GM21360 (cell line): ENCODE measurements around the gene SPG7.

Experiments
- ATAC-seq: cut with Tn5 transposase; IDR thresholded peaks from one replicate; pipeline ENCODE4 v1.9.1; 2021; ENCODE audit warnings: mild to moderate bottlenecking, moderate library complexity; ENCODE audit not compliant: unreplicated experiment

Gene SPG7

DNA sequence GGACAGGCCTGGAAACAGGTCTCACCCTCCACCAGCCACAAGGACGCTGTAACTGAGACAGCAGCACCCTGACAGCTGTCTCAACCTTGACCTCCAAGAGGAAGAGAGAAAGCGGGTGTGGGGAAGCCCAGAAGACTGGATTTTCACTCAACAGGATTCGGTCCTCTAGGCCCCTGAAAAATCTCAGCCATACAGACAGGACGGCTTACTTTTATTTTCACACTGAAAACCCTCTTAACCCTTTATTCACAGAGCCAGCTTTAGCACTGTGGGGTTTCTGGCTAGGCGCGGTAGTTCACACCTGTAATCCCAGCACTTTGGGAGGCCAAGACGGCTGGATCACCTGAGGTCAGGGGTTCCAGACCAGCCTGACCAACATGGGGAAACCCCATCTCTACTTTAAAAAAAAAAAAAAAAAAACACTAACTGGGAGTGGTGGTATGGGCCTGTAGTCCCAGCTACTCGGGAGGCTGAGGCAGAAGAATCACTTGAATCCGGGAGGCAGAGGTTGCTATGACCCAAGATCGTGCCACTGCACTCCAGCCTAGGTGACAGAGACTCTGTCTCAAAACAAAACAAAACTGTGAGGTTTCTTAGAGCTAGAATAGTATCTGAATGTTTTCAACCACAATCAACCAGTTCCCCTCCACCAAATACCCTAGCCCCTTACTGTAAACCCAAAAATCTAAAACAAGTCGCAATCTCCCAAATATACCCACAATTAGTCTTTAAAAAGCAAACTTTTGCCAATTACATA, 23.1 kb upstream of the SPG7 start:
- ATAC-seq: no peak

DNA sequence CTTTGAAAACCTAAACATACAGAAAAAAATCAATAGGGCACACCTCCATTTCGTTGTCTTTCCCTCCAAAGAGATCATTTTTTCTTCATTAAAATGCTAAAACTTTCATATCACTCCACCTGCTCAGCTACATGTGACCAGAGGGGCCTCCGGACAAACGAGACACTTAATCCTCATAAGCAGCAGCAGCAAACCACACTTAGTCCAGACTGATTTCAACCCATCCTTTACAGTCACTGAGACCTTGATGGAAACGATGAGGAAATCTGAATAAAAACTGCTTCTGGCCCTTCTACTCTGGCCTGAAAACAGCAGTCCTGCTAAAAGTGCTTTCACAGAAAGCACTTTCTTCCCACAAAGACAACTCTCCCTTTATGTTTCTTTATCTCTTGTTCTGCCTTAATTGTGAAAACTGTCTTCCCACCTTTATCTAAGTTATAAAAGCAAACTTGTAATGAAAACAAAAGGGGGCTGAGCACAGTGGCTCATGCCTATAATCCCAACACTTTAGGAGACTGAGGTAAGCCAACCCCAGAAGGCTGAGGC, 22.4 kb upstream of the SPG7 start:
- ATAC-seq: no peak

DNA sequence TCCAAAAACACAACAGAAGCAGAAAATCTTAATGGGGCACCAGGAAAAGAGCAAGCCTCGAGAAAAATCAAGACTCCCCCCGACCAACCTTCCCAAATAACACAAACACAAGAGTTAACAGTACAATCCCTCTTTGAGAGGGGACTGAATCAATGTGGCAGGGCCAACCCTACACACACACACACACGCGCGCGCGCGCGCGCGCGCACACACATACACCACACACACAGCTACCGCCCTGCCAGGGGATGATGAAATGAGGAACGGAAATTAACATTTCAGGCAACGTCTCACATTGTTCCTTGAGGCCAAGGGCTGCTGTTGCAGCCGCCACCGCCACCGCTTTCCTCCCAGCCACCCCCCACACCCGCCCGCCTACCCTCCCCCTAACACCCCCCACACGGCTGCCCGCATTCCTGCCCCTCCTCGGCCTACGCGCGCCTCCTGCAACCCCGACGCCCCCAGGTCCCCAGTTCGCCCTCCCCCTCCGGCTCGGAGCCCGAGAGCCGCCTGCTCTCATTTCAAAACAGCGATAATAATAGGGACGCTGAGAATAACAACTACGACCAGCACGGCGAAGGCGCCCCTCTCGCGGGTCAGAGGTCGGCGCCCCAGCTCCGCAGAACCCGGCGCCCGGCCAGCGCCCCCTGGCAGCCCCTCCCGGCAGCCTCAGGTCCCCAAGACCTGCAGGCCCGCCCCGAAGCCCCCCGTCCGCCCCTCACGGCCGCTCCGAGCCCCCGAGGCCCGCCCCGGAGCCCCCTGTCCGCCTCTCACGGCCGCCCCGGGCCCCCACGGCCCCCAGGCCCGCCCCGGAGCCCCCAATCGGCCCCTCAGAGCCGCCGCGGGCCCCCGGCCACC, 18.9 kb upstream of the SPG7 start:
- ATAC-seq: peak; percentile 26

DNA sequence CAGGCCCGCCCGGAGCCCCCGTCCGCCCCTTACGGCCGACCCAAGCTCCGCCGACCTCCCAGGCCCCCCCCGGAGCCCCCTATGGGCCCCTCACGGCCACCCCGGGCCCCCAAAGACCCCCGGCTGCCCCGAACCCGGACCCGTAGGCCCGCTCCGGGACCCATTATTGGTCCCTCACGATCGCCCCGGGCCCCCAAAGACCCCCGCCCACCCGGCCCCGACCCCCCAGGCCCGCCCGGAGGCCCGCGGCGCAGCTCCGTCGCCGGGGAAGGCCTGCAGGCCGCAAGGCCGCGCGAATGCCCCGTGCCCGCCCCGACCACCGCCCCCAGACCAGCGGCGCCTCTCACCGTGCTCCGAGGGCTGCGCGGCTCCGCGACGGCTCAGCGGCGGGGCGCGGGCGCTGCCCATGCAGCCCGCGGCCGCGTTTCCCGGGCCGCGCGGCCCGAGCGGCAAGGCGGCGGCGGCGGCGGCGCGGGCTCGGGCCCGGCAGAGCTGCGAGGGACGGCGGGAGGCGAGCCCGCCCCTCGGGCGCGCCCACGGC, 18.2 kb upstream of the SPG7 start:
- ATAC-seq: peak; percentile 2

DNA sequence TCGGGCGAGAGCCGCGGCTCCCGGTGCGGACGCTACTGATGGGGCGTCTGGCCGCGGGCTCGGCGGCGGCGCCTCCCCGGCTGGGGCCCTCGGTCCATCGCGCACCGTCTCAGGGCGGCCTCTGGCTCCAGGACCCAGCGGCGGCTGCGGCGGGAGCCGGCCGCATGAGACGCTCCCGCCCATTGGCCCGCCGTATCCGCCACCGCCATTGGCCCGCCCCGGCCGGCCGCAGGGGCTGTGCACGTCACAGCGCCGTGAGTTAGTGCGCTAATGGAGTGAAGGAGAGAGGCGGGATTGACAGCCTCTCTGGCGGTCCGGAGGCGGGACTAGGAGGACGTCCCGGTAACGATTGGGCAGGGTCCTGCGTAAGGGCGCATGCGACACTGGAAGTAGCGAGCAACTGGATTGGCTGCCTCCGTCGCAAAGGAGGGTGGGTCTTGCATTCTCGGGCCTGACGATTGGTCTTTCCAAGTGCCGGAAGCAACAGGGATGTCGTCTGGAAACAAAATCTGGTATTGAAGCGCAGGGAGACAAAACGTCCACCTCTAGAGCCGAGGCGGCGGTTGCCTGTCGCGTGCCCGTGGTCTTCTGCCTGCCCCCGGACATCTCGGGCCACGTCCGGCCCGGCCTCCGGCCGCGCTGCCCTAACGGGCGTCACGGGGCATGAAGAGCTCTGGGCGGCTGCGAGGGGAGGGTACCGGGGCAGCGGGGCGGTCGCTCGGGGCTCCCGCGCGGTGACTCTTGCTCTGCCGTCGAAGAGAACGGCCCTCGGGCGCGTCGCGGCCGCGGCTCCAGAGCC, 17.6 kb upstream of the SPG7 start, which contains the start of gene ANKRD11:
TSS of gene ANKRD11 (minus strand) at position 123 of the 799 bp plus-strand sequence. CDS start 173,542 bp downstream, outside the sequence.
- ATAC-seq: peak; percentile 78

DNA sequence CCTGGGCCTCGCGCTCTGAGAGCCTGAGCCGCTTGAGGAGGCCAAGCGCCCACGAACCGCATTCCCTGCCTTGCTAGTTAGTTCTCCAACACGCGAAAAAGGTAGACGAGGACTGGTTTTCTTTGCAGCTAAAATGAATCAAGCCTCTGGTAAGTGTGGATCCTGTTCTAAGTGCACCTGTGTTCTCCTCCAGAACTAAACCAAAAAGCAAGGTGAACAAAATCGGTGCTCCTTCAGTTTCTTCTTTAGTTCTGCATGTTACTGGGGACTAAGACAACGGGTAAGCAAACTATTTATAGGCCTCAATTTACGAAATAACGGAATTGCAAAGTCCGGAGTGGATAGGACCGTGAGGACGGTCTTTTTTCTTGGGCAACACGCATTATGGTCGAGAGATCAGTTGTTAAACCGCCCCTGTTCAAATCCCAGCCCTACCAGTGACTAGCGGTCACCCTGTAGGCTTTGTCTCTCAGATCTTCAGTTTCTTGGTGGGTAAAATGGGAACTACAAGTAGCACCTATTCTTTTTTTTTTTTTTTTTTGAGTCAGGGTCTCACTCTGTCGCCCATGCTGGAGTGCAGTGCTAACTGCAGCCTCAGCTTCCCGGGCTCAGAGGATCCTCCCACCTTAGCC, 16.8 kb upstream of the SPG7 start:
- no peak for ATAC-seq

DNA sequence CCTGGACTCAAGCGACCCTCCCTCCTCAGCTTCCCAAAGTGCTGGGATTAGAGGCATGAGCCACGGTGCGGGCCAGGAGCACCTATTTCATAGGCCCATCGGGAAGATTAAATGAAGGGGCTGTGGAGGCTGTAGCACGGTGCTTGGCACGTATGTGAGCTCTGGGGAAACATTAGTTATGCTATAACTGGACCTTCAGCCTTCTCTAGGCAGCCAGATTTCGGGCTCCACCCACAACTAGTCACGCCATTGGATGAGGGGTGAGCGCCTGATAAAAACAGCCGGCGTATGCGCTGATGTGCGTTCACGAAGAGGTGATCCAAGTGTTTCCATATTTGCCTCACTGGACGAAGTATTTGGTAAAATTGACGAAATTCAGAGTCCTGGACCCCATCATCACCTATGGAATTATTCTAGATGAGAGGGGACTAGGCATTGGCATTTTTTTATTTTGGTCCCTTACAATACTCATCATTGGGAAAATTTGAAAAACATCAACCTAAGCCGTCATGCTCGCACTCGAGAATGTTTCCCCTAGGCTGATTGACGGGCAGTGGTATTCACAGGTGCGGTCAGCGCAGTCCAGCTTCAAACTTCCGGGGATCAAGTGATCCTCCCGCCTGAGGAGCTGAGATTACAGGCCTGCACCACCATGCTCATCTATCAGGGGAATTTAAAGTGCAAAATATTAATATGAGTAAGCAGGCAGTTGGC, 16.1 kb upstream of the SPG7 start:
- no peak for ATAC-seq

DNA sequence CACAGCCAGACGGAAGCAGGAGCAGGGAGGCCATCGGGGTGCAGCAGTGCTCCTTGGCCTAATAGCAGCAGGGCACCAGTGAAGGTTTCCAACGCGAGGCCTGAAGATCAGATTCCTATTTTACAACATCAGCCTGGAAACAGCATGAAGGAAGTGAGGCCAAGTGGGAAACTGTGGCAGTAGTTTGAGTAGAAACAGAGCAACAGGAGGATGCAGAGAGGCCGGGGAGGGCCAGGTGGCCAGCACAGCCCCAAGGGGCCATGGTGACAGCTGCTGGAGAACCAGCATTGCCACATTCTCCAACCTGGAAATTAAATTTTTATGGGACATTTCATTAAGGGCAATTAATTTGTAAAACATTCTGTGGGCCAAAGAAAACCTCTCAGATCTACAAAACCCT, 14.4 kb upstream of the SPG7 start:
- ATAC-seq: no peak

DNA sequence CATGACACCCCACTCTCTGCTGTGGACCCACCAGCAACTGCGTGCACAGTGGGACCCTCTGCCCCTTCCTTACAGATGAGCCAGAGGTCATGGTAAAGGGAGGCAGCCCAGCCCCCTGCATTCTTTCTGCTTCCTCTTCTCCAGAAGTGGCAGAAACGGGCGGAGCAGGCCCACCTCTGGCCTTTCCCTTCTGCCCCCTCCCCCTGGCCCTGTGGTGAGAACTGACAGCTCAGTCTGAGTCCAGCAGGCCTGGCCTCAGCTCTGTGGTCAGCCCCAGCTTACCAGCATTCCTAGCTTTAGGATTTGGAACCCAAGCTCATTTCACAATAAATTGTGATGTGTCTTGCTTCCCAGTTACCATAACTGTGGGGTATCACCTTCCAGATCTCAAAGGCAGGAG, 13.1 kb upstream of the SPG7 start:
- no peak for ATAC-seq

DNA sequence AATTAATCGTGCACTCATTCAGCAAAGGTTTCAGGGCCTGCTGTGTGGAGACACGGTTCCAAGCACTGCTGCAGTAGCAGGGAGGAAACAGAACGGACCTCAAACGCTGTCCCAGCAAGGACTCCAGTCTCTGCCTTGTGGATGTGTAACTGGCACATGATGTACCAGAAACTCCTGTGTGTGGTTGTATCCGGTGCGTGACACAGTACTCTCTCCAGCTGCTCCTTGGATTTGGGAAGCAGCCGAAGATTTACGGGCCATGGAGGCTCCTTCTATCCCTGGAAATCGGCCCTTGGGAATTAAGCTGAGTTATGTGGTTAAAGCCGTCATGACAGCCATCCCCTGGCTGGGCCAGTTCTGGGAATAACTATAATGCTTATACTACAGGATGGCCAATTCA, 9.4 kb upstream of the SPG7 start:
- no peak for ATAC-seq

DNA sequence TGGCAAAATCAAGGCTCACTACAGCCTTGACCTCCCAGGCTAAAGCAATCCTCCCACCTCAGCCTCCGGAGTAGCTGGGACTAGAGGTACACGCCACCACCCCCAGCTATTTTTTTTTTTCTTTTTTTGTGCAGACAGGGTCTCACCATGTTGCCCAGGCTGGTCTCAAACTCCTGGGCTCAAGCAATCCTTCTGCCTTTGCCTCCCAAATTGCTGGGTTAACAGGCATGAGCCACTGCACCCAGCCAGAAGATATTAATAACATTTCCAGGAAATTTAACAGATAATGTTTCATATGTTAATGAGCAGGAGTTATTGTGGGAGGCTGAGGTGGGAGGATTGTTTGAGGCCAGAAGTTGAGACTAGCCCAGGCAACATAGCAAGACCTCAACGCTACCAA, 8.4 kb upstream of the SPG7 start:
- ATAC-seq: no peak

DNA sequence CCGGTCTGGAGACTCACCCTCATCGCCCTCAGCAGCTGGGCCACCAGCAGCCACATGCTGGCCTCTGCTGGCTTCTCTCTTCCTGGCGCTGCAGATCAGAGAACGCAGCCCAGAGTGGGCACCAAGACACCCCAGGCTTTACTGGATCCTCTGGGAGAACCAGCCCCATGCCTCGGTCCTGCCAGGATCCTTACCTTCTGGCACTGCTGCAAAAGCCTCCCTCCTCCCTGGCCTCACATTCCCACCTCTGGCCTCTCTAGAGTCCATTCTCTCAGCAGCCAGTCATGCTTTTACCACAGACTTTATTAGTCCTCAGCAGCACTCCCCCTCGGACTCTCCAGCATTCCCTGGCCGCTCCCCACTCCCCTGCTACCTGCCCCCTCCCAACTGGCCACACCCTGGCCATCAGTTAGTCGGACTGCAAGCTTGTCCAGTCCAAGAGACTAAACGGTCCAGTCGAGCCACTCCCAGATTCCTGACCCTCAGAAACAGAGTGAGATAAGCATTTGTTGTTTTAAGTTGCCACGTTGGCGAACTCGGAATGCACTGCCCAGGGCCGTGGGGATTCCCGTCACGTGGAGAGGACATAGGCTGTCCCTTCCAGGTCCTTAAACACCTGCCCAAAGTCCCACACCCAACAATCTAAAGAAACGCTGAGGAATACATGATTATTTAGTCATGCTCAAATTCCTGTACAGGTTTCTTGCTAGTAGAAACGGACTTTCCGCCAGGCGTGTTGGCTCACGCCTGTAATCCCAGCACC, 5.9 kb upstream of the SPG7 start:
- no peak for ATAC-seq

DNA sequence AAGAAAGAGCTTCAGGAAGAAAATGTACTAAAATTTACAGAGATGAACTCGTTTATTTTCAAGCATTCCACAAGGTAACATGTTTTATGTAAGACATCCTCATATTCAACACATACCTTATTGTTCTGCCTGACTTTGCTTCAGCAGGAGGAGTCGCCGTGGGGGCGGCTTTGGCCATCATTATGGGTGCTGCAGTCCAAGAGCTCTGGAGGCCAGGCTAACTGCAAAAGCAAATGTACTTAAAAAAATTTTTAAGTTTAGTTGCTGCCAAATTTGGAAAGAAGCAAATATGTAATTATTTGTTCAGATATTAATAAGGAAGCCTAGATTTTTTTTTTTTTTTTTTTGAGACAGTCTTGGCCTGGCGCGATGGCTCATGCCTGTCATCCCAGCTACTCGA, 4.1 kb upstream of the SPG7 start:
- no peak for ATAC-seq

DNA sequence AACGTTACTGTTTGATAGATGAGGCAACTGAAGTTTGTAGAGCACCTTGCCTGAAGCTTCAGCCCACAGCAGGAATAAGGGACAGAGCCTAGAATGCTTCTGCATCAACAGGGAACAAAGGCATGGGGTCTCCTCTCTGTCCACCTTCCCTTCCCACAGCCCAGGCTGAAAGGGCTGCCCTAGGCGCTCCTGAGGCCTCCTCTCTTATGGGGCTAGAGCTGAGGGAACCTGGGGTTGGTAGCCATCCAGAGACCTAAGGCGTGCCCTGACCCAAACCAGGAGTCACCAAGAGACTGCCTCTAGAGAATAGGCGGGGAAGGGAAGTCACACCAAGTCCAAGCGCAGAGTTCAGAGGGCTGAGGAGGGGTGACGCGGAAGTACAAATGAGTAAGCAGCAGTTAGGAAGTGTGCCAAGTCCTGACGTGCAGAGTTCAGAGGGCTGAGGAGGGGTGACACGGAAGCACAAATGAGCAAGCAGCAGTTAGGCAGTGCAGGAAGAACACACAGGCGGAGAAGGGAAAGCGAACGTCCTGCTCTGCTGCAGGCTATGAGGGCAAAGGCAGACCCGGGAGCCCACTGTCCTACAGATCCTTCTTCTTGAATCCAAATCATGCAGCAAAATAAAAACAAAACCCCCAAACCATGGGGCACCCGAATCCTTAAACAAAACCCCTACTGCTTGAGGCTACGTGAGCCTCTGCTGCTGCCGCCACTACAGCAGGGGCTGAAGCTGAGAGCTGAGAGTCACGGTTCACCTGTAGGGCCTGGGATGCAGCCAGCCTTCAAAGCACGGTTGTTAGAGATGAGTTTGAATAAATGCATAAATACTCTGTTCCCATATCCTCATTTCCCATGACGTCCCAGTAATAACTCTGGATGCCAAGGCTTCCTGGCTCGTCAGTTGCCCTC, 2.7 kb upstream of the SPG7 start:
- ATAC-seq: peak; percentile 38

DNA sequence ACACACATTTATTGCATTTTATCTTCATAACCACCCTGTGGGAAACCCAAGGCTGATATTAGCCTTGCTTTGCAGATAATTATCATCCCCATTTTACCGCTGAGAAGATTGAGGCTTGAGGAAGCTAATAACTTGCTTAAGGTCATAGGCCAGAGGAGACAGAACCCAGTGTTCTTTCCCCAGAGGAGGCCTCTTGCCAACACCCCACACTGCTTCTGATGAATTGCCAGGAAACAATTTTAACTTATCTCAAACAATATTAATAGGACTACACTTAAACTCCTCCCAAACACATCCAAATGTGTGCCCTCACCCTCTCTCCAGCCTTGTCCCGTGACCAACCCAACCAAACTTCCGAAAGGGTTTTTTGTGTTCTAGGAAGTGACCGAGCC, 2.1 kb upstream of the SPG7 start:
- no peak for ATAC-seq

DNA sequence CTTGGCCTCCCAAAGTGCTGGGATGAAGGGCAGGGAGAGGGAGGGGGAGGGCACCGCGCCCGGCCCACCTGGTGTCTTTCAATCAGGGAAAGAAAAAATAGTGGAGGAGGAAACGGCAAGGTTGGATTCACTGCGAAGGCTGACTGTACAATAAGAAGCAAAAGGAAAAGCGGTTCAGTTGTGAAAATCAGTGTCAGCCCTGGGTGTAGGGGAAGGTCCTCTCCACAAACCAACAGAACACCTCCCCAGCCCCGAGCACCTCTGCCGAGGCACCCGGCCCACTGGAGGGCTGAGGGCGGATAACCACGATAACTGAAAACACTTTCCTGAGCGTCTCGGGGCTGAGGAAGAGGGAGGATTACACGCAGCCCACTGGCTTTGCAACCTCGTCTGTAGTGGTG, 1.4 kb upstream of the SPG7 start:
- ATAC-seq: no peak

DNA sequence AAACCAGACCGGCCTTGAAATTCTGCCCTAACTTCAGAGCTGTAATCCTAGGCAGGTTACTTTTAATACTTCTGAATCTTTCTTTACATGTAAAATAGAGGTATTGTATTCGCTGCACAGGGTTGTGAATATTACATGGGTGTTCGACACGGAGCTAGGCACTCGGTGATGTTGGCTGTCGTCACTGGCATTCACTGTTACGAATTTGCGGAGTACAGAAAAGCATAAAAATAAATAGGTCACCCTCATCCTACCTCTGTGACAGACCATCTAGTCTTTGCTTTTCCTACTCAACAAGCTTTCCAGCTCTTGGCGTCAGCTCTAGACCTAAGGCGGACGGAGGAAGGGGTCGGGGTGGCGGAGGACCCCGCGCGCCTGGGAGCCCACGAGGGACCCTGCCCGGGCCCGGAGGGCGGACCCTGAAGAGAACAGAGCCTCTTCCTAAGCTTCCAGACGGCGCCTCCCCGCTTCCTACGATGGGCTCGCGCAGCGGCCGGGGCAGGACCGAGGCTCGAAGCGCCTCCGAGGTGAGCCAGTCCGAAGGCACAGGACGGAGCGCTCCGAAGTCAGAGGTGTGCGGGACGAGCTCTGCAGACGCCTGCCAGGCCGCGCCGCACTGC, 879 bp upstream of the SPG7 start:
- no peak for ATAC-seq

DNA sequence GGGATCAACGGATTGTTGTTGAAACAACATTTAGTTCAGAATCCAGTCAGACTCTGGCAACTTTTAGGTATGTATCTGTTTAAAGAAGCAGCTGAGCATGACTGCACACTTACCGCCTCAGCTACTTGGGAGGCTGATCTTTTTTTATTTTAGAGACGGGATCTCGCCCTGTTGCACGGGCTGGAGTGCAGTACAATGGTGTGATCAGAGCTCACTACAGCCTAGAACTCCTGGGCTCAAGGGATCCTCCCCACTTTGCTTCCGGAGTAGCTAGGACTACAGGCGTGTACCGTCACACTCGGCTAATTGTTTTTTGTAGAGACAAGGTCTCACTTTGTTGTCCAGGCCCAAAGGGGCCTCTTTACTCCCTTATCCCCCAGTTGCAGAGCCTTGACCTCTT, 2.3 kb downstream of the SPG7 start:
- no peak for ATAC-seq
